ENCODE results near the gene CSTPP1.

- TF ChIP-seq POLR2A (IDR thresholded peaks at IDR 0.05): no peak
- TF ChIP-seq, protein P1, sequence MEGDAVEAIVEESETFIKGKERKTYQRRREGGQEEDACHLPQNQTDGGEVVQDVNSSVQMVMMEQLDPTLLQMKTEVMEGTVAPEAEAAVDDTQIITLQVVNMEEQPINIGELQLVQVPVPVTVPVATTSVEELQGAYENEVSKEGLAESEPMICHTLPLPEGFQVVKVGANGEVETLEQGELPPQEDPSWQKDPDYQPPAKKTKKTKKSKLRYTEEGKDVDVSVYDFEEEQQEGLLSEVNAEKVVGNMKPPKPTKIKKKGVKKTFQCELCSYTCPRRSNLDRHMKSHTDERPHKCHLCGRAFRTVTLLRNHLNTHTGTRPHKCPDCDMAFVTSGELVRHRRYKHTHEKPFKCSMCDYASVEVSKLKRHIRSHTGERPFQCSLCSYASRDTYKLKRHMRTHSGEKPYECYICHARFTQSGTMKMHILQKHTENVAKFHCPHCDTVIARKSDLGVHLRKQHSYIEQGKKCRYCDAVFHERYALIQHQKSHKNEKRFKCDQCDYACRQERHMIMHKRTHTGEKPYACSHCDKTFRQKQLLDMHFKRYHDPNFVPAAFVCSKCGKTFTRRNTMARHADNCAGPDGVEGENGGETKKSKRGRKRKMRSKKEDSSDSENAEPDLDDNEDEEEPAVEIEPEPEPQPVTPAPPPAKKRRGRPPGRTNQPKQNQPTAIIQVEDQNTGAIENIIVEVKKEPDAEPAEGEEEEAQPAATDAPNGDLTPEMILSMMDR (IDR thresholded peaks at IDR 0.05): no peak
Observed at GRCh38 chr11:46892838-46893237, 43.7 kb upstream of the CSTPP1 start.
